Right cardiac atrium (tissue), 5 donors: ENCODE results near the gene CSNK2B. TPM values are rescaled to one million over a fixed set of nuclear protein-coding genes. Genes with fewer than 3 reads are reported as not detected.

Experiments used
- ATAC-seq, 2 donors: fragments of 200-7000 bp; cut with Tn5 transposase; one replicate each; pipeline versions ENCODE4 v1.8.0 to v1.9.1; 2020; ENCODE audit warnings: moderate library complexity in 2 of 2, mild to moderate bottlenecking in 1 of 2
- DNase-seq, 3 donors: peaks; one replicate each; pipeline ENCODE4 v3.0.0-alpha.2; 2020
- H3K27ac ChIP-seq: one replicate; pipeline ENCODE4 v1.5.1; 2013; ENCODE audit warnings: mild to moderate bottlenecking, low read length, control low read depth, moderate library complexity
- H3K27me3 ChIP-seq: one replicate; pipeline ENCODE4 v1.6.1; 2013; ENCODE audit not compliant: control insufficient read depth, insufficient read depth
- H3K4me1 ChIP-seq: one replicate; pipeline ENCODE4 v1.6.1; 2013; ENCODE audit warnings: low read length; ENCODE audit not compliant: control insufficient read depth, insufficient read depth
- H3K4me3 ChIP-seq: one replicate; pipeline ENCODE4 v1.5.1; 2013; ENCODE audit warnings: low read length, control low read depth
- H3K9me3 ChIP-seq: one replicate; pipeline ENCODE4 v1.6.1; 2013; ENCODE audit warnings: low read length; ENCODE audit not compliant: control insufficient read depth
- WGBS: extraction: QIAGEN DNeasy Blood & Tissue Kit; methylation state at CpG from one replicate; pipeline ENCODE4 v1.1.7; 2013; 5-methylcytosine and 5-hydroxymethylcytosine counted together
- intact Hi-C, 4 donors: fragments of 100-400 bp; cut with DNase I; formaldehyde crosslinking; loops; one replicate each; pipeline versions ENCODE4 v1.11.0 to v1.14.0; 2022 to 2023
- polyA plus RNA-seq: library from polyadenylated mRNA; stranded (reverse); fragments of 200-250 nt; gene quantifications from one replicate; pipeline ENCODE4 v1.2.3, GENCODE V29; 2013
- total RNA-seq, 4 donors: library from RNA; stranded (reverse); fragmentation: NEBNext Ultra II Directional; extraction: Animal tissue kit (Norgen Biotek cat#: 25700); gene quantifications; one replicate each; pipeline ENCODE4 v1.2.1, GENCODE V29; 2021
- donor health status: healthy with polysubstance abuse.
- donor health status: DM: no; HTN: yes; CAD: no.
- donor health status: DM: no; HTN: no; CAD: no.
- donor health status: DM: no; HTN: yes; CAD: no; lungs with severe emphysema.
- donor health status: DM: yes; HTN: yes; CAD: no.

CSNK2B gene
- total and polyA plus RNA-seq, 5 donors, result 110 to 158 (median 119) TPM

- intact Hi-C loops, result loop anchor here in 3 of 4 donors (2.0 to 10.0 kb wide), 5 partner anchors 46 to 274 kb away; partner anchors contain the start of genes NELFE (in 2 of the 3), SKIC2 (in 2 of the 3), DDAH2 (in 1 of the 3) and NEU1 (in 1 of the 3)
- H3K4me1 ChIP-seq, result peaks cover 3% of the 10 kb centered on the region
- H3K27me3 ChIP-seq, result no peaks in the 10 kb centered on the region
- under 1% methylated on average over 40 of the region's 40 CpGs for WGBS
- H3K9me3 ChIP-seq, result no peaks in the 10 kb centered on the region
- peak; percentile 41 to 81 (median 80) for DNase-seq
- H3K27ac ChIP-seq, result peak overlapping the region; percentile 49
- H3K4me3 ChIP-seq, result peak overlapping the region; percentile 70
- ATAC-seq, result peak; percentile 65 to 68
Measured at GRCh38 chr6:31681135-31681671, 15.3 kb downstream of the CSNK2B start.

- no peak overlapping the region for H3K4me3 ChIP-seq
- intact Hi-C loops, result loop anchor here in 3 of 4 donors (5.0 to 10.0 kb wide), 4 partner anchors 44 to 271 kb away; partner anchors contain the start of genes NELFE (in 2 of the 3), SKIC2 (in 2 of the 3), DDAH2 (in 1 of the 3) and NEU1 (in 1 of the 3)
- H3K27me3 ChIP-seq, result no peaks in the 10 kb centered on the region
- no peak for DNase-seq
- no peak for ATAC-seq
- no peak overlapping the region for H3K27ac ChIP-seq
- no peaks in the 10 kb centered on the region for H3K9me3 ChIP-seq
- WGBS, result 62% methylated on average over 13 of the region's 13 CpGs
- H3K4me1 ChIP-seq, result peaks cover 3% of the 10 kb centered on the region
Measured at GRCh38 chr6:31683591-31683990, 17.7 kb downstream of the CSNK2B start.

GRCh38 chr6:31686483-31686882 lies 20.6 kb downstream of the CSNK2B start:
- Histone ChIP-seq H3K27ac (no peak overlapping the region), H3K9me3 (no peaks in the 10 kb centered on the region), H3K27me3 (no peaks in the 10 kb centered on the region), H3K4me3 (no peak overlapping the region), H3K4me1 (no peaks in the 10 kb centered on the region)
- ATAC-seq (no peak), DNase-seq (no peak)
- 76% methylated on average over 5 of the region's 5 CpGs for WGBS
- intact Hi-C loops, result loop anchor here in 3 of 4 donors (10.0 kb wide), 2 partner anchors 178 to 268 kb away; partner anchors contain the start of genes NELFE (in 2 of the 3), SKIC2 (in 2 of the 3) and NEU1 (in 1 of the 3)

GRCh38 chr6:31687321-31687720 lies 21.4 kb downstream of the CSNK2B start:
- H3K27ac ChIP-seq, result no peak overlapping the region
- H3K27me3 ChIP-seq, result no peaks in the 10 kb centered on the region
- no peak overlapping the region for H3K4me3 ChIP-seq
- no peaks in the 10 kb centered on the region for H3K4me1 ChIP-seq
- DNase-seq (no peak), ATAC-seq (no peak)
- WGBS, result 83% methylated on average over 8 of the region's 8 CpGs
- intact Hi-C loops, result loop anchor here in 3 of 4 donors (10.0 kb wide), 2 partner anchors 177 to 267 kb away; partner anchors contain the start of genes NELFE (in 2 of the 3), SKIC2 (in 2 of the 3) and NEU1 (in 1 of the 3)
- no peaks in the 10 kb centered on the region for H3K9me3 ChIP-seq

GRCh38 chr6:31687860-31688693 lies 22.2 kb downstream of the CSNK2B start:
- ATAC-seq, result no peak
- Histone ChIP-seq H3K9me3 (no peaks in the 10 kb centered on the region), H3K27me3 (no peaks in the 10 kb centered on the region), H3K4me1 (no peaks in the 10 kb centered on the region), H3K4me3 (no peak overlapping the region), H3K27ac (no peak overlapping the region)
- intact Hi-C loops, result loop anchor here in 3 of 4 donors (10.0 kb wide), 2 partner anchors 177 to 267 kb away; partner anchors contain the start of genes NELFE (in 2 of the 3), SKIC2 (in 2 of the 3) and NEU1 (in 1 of the 3)
- no peak for DNase-seq
- 74% methylated on average over 14 of the region's 14 CpGs for WGBS

GRCh38 chr6:31689249-31690110 lies 23.6 kb downstream of the CSNK2B start:
- no peaks in the 10 kb centered on the region for H3K9me3 ChIP-seq
- no peak for ATAC-seq
- no peaks in the 10 kb centered on the region for H3K4me1 ChIP-seq
- H3K27me3 ChIP-seq, result no peaks in the 10 kb centered on the region
- H3K27ac ChIP-seq, result no peak overlapping the region
- no peak for DNase-seq
- no peak overlapping the region for H3K4me3 ChIP-seq
- 69% methylated on average over 11 of the region's 11 CpGs for WGBS
- intact Hi-C loops, result loop anchor here in 3 of 4 donors (10.0 kb wide), 2 partner anchors 175 to 265 kb away; partner anchors contain the start of genes NELFE (in 2 of the 3), SKIC2 (in 2 of the 3) and NEU1 (in 1 of the 3)

GRCh38 chr6:31690231-31691077 lies 24.6 kb downstream of the CSNK2B start:
- Histone ChIP-seq H3K9me3 (no peaks in the 10 kb centered on the region), H3K27ac (no peak overlapping the region), H3K4me1 (no peaks in the 10 kb centered on the region), H3K27me3 (no peaks in the 10 kb centered on the region), H3K4me3 (no peak overlapping the region)
- ATAC-seq, result peak in 1 of 2 donors; percentile 78
- DNase-seq, result no peak
- WGBS, result 61% methylated on average over 10 of the region's 10 CpGs
- intact Hi-C loops, result no loop called here

- ATAC-seq, result no peak
- DNase-seq, result no peak
- H3K27me3 ChIP-seq, result no peaks in the 10 kb centered on the region
- 89% methylated on average over 6 of the region's 6 CpGs for WGBS
- H3K9me3 ChIP-seq, result no peaks in the 10 kb centered on the region
- H3K4me3 ChIP-seq, result no peak overlapping the region
- H3K27ac ChIP-seq, result no peak overlapping the region
- H3K4me1 ChIP-seq, result no peaks in the 10 kb centered on the region
- intact Hi-C loops, result no loop called here
Measured at GRCh38 chr6:31691078-31691463, 25.2 kb downstream of the CSNK2B start.

GRCh38 chr6:31691564-31692108 lies 25.8 kb downstream of the CSNK2B start:
- no peak overlapping the region for H3K4me3 ChIP-seq
- no peaks in the 10 kb centered on the region for H3K4me1 ChIP-seq
- no peak overlapping the region for H3K27ac ChIP-seq
- H3K9me3 ChIP-seq, result no peaks in the 10 kb centered on the region
- intact Hi-C loops, result no loop called here
- 94% methylated on average over 12 of the region's 12 CpGs for WGBS
- ATAC-seq, result no peak
- no peaks in the 10 kb centered on the region for H3K27me3 ChIP-seq
- DNase-seq, result no peak
